ENCODE results near the gene SCNN1A. TPM values are rescaled to one million over a fixed set of nuclear protein-coding genes. Genes with fewer than 3 reads are reported as not detected.

Gene SCNN1A
- total and polyA plus RNA-seq, 2 of the 13 experiments (the other 11 are each of a cell fraction or from before 2014, with no cell fraction given): 1.5 to 14.6 TPM

GRCh38 chr12:6383572-6384498, 8.5 kb upstream of the SCNN1A start, which contains the start of gene LTBR (continued):
- peak; percentile 96 for TF ChIP-seq ARID4A (CRISPR knock-in tag; IDR thresholded peaks at IDR 0.05; ENCODE audit: borderline replicate concordance)
- TF ChIP-seq HNRNPH1 (optimal IDR thresholded peaks at IDR 0.05; ENCODE audit: low read depth, low read length): no peak
- TF ChIP-seq SMAD9 (CRISPR knock-in tag; IDR thresholded peaks at IDR 0.05): peak; percentile 91; the same call in 1 of the 2 replicates
- TF ChIP-seq ASH2L (IDR thresholded peaks at IDR 0.05; ENCODE audit: insufficient read length, low read depth, low read length): peak; percentile 38
- peak; percentile 88 for TF ChIP-seq ZNF761 (CRISPR knock-in tag; conservative IDR thresholded peaks at IDR 0.05)
- peak; percentile 79 for TF ChIP-seq TAF1 (CRISPR knock-in tag; IDR thresholded peaks at IDR 0.05)
- no peak for TF ChIP-seq ZNF496 (CRISPR knock-in tag; IDR thresholded peaks at IDR 0.05; ENCODE audit: insufficient replicate concordance)
- no peak for TF ChIP-seq POLR2AphosphoS2 (IDR thresholded peaks at IDR 0.05; ENCODE audit: low read depth, low read length)
- TF ChIP-seq MBD4 (IDR thresholded peaks at IDR 0.05; ENCODE audit: borderline replicate concordance, low read length): no peak
- TF ChIP-seq NFIB (CRISPR knock-in tag; IDR thresholded peaks at IDR 0.05; ENCODE audit: borderline replicate concordance): no peak
- peak; percentile 95; the same call in 1 of the 2 replicates for TF ChIP-seq ZNF30 (CRISPR knock-in tag; IDR thresholded peaks at IDR 0.05)
- no peak for TF ChIP-seq ONECUT2 (CRISPR knock-in tag; IDR thresholded peaks at IDR 0.05)
- TF ChIP-seq ELK4 (CRISPR knock-in tag; IDR thresholded peaks at IDR 0.05; ENCODE audit: borderline replicate concordance): no peak
- TF ChIP-seq RXRA (CRISPR knock-in tag; IDR thresholded peaks at IDR 0.05): peak; percentile 71; the same call in 1 of the 2 replicates
- peak; percentile 78; the same call in 1 of the 2 replicates for TF ChIP-seq ZNF503 (CRISPR knock-in tag; IDR thresholded peaks at IDR 0.05)
- peak; percentile 95 for TF ChIP-seq IKZF4 (CRISPR knock-in tag; IDR thresholded peaks at IDR 0.05; ENCODE audit: borderline replicate concordance, low read depth, not compliant biosample characterization)
- no peak for TF ChIP-seq SP140L (CRISPR knock-in tag; IDR thresholded peaks at IDR 0.05; ENCODE audit: borderline replicate concordance)
- no peak for TF ChIP-seq HHEX (CRISPR knock-in tag; IDR thresholded peaks at IDR 0.05)
- TF ChIP-seq ZBTB43 (CRISPR knock-in tag; conservative IDR thresholded peaks at IDR 0.05): 0 out of 2 replicates have a peak, but pooled peaks have one; percentile 11
- TF ChIP-seq ZNF34 (CRISPR knock-in tag; IDR thresholded peaks at IDR 0.05; ENCODE audit: borderline replicate concordance): 0 out of 2 replicates have a peak, but pooled peaks have one; percentile 74

All from HepG2 (cell line).